HG03571 (cell line): Measurements from ENCODE around the gene TSACC.
"Not testable (repeated sequence)": the region's sequence is repeated elsewhere in the genome, so short reads cannot be mapped to it uniquely, and the experiment has no call there.

Source experiments
- ATAC-seq: cut with Tn5 transposase; IDR thresholded peaks from one replicate; pipeline ENCODE4 v1.9.1; 2021; ENCODE audit not compliant: unreplicated experiment

Gene TSACC

GRCh38 chr1:156346035-156346434 is 7.7 kb downstream of the TSACC start:
- not testable (repeated sequence) for ATAC-seq

DNA sequence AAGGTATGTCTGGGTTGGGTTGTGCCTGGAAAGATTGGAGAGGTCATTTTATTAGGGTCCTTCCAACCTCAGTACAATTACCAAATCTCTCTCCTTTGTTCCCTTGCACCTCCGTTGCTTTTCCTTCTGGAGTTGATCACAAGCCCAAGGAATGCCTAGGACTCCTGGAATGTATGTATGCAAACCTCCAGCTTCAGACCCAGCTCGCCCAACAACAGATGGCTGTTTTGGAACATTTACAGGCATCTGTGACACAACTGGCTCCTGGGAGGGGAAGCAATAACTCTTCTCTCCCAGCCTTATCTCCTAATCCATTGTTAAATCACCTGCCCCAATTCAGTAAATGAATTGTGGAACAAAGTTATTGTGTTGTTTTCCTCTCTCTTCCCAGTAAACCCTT is 8.3 kb downstream of the TSACC start:
- ATAC-seq, result no peak

DNA sequence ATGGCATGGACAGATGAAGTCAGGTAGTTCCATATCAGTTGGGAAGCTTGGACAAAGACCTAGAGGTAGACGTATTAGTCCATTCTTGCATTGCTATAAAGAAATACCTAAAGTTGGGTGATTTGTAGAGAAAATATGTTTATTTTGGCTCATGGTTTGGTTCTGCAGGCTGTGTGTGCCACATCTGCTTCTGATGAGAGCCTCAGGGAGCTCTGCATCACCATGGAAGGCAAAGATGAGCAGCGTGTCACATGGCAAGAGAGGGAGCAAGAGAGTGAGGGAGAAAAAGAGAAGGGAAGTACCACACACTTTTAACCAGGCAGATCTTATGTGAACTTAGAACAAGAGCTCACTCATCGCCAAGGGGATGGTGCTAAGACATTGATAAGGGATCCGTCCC is 9.0 kb downstream of the TSACC start:
- no peak for ATAC-seq

GRCh38 chr1:156352481-156352880 is 14.2 kb downstream of the TSACC start:
- not testable (repeated sequence) for ATAC-seq

- no peak for ATAC-seq
These were observed 18.0 kb downstream of the TSACC start for GRCh38 chr1:156356262-156356874.

GRCh38 chr1:156356875-156357534 is 18.7 kb downstream of the TSACC start:
- ATAC-seq, result peak; percentile 62

GRCh38 chr1:156357977-156358376 is 19.7 kb downstream of the TSACC start:
- ATAC-seq, result no peak

DNA sequence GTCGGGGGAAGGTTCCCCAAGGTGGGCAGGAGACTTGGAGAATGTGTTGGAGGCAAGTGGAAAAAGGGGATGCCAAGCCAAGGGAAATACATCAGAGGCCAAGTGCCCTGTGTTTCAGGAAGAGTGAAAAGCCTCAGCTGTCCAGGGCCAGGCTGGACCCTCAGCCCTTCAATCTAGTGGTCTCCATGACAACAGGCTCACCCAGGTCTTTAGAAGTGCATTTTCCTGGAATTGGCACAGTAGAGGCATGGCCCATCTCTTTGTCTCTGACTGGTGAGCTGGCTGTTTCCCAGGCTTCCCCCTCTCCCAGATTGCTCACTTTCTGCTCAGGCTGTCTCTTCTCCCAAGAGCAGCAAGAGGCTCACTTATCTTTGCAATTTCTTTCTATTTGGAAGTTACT is 20.3 kb downstream of the TSACC start:
- ATAC-seq, result no peak

GRCh38 chr1:156359249-156359648 is 20.9 kb downstream of the TSACC start:
- no peak for ATAC-seq

GRCh38 chr1:156359973-156360372 is 21.6 kb downstream of the TSACC start:
- ATAC-seq, result no peak

GRCh38 chr1:156360534-156360933 is 22.2 kb downstream of the TSACC start:
- ATAC-seq, result no peak

- no peak for ATAC-seq
These were observed 27.4 kb downstream of the TSACC start for GRCh38 chr1:156365754-156366153.

- no peak for ATAC-seq
These were observed 28.2 kb downstream of the TSACC start for GRCh38 chr1:156366378-156367166.

DNA sequence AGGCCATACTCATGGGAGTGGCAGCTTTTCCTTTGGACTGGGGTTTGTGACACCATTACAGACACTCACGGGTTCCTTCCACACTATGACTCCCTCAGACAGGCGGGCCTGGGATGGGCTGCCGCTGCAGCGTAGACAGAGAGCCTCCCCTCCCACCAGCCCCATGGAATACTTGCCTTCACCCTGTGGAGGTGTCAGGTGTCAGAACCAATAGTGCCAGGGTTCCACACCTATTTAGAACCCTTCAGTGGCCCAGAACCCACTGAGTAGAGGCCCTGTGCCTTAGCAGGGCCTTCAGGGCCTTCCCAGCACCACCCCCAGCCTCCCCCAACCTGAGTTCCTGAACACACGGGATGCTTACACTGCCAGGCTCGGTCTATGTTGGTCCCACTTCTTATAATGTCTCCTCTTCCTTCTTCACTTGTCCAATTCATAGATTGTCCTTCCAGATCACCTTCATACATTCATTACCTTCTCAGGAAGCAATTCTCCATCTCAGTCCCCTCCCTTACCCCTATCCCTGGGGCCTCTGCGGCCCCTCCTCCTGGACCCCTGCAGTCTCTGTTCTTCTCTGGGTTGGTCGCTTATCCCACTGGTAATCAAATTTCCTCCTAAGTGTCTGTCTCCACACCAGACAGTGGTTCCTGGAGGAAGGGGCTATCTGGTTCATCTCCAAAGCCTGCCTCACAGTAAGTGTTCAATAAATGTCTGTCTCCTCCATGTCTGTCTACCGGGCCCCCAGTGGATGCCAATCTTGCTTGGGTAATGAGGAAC is 29.2 kb downstream of the TSACC start:
- no peak for ATAC-seq

- no peak for ATAC-seq
These were observed 29.9 kb downstream of the TSACC start for GRCh38 chr1:156368157-156368658.

DNA sequence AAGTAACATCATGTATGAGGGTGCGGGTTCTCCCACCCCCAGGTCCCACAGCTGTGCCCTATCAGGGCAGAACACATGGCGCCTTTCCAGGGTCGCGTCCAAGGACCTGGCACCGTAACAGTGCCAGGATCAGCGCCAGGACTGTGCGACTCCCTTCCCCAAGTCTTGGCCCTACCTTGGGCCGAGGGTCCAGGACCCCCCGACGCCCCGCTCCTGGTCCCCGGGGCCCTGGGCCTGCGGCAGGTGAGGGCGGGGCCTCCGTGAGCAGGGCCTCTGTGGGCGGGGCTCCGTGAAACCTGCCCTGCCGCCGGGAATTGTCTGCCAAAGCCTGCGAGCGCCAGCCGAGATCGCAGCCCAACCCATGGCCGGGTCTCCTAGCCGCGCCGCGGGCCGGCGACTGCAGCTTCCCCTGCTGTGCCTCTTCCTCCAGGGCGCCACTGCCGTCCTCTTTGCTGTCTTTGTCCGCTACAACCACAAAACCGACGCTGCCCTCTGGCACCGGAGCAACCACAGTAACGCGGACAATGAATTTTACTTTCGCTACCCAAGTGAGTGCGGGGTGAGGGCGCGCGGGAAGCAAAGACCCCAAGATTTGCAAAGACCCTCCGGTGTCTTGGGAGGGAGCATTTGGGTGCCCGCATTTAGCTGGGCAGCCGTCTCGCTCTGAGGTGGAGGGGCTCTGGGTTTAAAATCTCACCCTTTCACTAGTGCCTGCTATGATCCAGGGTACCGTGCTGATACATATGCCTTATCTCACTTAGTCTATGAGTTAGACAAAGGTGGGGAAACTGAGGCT is 30.8 kb downstream of the TSACC start, which contains the start of gene RHBG:
Gene RHBG, plus strand, starts transcription at position 323 of the 796 bp plus-strand sequence. Its CDS starts 39 bp downstream, at position 362.
- no peak for ATAC-seq

GRCh38 chr1:156369685-156370286 is 31.5 kb downstream of the TSACC start:
- not testable (repeated sequence) for ATAC-seq

- no peak for ATAC-seq
These were observed 33.4 kb downstream of the TSACC start for GRCh38 chr1:156371553-156372264.

DNA sequence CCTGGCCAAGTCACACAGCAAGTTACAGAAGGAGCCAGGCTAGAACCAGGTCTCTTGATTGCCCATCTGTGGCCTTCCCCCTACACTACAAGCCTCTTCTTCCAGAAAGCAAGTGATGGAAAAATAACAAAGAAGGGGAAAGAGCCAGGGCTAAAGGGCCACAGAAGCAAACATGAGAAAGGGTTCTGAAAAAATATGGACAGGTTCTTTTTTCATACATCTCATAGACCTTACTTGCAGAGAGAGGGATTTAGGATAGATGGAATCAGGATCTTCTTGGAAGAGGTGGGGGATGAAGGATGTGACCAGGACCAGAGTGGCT is 33.9 kb downstream of the TSACC start:
- no peak for ATAC-seq
